ENCODE results near the gene SMYD1.

The SMYD1 gene

DNA sequence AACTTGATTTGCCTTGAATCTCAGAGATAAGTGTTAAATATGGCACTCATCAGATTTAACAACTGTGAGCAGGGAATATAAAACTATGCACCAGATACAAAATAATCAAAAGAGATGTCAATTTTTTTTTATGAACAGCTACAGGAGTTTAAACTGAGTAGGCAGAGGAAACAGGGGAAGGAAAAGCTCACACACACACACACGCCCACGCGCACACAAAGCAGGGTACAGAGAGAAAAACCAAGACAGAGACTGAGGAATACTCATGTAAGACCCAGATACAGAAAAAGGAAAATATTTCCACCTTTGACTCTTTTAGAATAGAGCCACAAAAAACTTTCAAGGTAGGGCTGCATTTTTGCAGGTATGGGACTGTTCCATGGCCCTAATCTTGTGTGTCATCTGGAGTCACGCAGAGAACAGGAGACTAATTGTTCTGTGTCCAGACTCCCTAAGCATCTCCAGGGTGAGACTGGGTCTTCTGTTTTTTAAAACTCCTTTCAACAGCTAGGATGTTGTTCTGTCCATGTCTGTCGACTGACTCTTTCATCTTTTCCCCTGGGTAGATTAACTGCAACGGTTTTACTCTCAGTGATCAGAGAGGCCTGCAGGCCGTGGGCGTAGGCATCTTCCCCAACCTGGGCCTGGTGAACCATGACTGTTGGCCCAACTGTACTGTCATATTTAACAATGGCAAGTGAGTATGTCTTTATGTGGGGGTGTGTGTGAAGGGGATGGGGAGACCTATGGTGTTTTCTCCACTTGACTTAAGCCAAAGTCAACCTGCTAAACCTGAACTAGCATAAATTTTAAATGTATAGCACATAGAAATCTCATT is 23.0 kb downstream of the SMYD1 start:
- no peaks in the 10 kb centered on the region for H3K36me3 ChIP-seq (ENCODE audit: insufficient read depth, low read length)
- H3K4me1 ChIP-seq (ENCODE audit: control insufficient read depth, insufficient read depth, low read length): no peaks in the 10 kb centered on the region
- H3K9ac ChIP-seq (ENCODE audit: low read depth, low read length): no peak overlapping the region
- H3K4me2 ChIP-seq (ENCODE audit: low read length): no peak overlapping the region
- H3K9me3 ChIP-seq (replicated peaks; ENCODE audit: low read length): no peaks in the 10 kb centered on the region
- peaks cover 24% of the 10 kb centered on the region for H3K27me3 ChIP-seq (ENCODE audit: control insufficient read depth, insufficient read depth, low read length)
- no peak overlapping the region for H3K4me3 ChIP-seq (ENCODE audit: low read length)

GRCh38 chr2:88091943-88092342 is 24.3 kb downstream of the SMYD1 start:
- H3K9me3 ChIP-seq (replicated peaks; ENCODE audit: low read length): no peaks in the 10 kb centered on the region
- peaks cover 24% of the 10 kb centered on the region for H3K27me3 ChIP-seq (ENCODE audit: control insufficient read depth, insufficient read depth, low read length)
- no peak overlapping the region for H3K4me3 ChIP-seq (ENCODE audit: low read length)
- H3K4me2 ChIP-seq (ENCODE audit: low read length): no peak overlapping the region
- H3K9ac ChIP-seq (ENCODE audit: low read depth, low read length): no peak overlapping the region
- no peaks in the 10 kb centered on the region for H3K36me3 ChIP-seq (ENCODE audit: insufficient read depth, low read length)
- H3K4me1 ChIP-seq (ENCODE audit: control insufficient read depth, insufficient read depth, low read length): no peaks in the 10 kb centered on the region

DNA sequence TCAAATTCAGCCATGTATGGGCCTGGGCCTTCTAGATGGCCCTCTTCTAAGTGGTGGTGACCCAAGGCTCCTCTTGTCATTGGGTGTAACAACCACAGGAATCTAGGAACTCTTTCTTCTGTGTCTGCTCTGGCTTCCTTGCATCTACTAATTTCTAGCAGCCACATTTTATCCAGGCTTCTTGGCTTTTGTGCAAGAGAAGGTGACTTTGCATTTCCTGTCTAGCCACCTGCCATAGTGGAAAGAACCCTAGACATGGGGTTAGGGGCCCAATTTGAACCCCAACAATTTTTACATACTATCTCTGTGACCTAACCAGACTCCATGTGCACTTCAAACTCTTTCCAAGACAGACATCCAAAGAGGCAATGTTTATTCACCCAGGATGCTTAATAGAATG is 25.1 kb downstream of the SMYD1 start:
- peaks cover 24% of the 10 kb centered on the region for H3K27me3 ChIP-seq (ENCODE audit: control insufficient read depth, insufficient read depth, low read length)
- H3K9ac ChIP-seq (ENCODE audit: low read depth, low read length): no peak overlapping the region
- H3K4me1 ChIP-seq (ENCODE audit: control insufficient read depth, insufficient read depth, low read length): no peaks in the 10 kb centered on the region
- H3K4me3 ChIP-seq (ENCODE audit: low read length): no peak overlapping the region
- no peak overlapping the region for H3K4me2 ChIP-seq (ENCODE audit: low read length)
- H3K36me3 ChIP-seq (ENCODE audit: insufficient read depth, low read length): no peaks in the 10 kb centered on the region
- H3K9me3 ChIP-seq (replicated peaks; ENCODE audit: low read length): no peaks in the 10 kb centered on the region

DNA sequence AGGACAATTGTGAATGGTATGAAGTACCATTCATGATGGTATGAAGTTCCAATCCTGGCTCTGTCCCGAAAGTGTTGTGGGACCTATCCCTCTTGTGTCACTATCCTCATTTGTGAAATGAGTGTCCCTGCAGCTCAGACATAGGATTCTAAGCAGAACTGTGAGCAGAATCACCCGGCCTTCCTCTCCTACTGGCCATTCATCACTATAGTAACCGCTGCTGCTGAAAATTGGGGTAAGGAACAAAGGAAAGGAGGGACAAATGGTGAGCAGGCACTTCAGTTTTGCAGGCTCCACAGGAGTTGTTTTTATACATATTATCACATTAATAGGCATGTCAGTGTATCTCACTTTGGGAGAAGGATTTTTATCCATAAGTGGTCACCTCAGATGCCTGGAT is 27.4 kb downstream of the SMYD1 start:
- Histone ChIP-seq H3K27me3 (ENCODE audit: control insufficient read depth, insufficient read depth, low read length) (peaks cover 24% of the 10 kb centered on the region), H3K4me1 (ENCODE audit: control insufficient read depth, insufficient read depth, low read length) (no peaks in the 10 kb centered on the region)

DNA sequence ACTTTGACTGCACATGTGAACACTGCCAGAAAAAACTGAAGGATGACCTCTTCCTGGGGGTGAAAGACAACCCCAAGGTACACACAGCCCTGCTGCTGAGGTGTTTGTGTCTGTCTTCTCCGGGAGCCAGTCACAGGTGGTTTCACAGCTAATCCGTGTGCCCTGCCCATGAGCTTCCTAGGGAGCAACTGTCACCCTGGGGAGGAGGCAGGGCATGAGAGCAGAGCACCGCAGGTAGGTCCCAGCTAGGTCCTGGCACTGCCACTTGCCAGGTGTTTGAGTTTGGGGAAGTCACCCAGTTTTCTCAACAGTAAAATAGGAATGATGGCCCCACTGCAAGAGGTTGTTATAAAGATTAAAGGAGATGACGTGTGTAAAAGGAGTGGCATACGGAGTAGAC is 29.1 kb downstream of the SMYD1 start:
- Histone ChIP-seq H3K4me1 (ENCODE audit: control insufficient read depth, insufficient read depth, low read length) (no peaks in the 10 kb centered on the region), H3K9ac (ENCODE audit: low read depth, low read length) (no peak overlapping the region), H3K4me2 (ENCODE audit: low read length) (no peak overlapping the region), H3K4me3 (ENCODE audit: low read length) (no peak overlapping the region), H3K9me3 (replicated peaks; ENCODE audit: low read length) (no peaks in the 10 kb centered on the region), H3K36me3 (ENCODE audit: insufficient read depth, low read length) (no peaks in the 10 kb centered on the region), H3K27me3 (ENCODE audit: control insufficient read depth, insufficient read depth, low read length) (peaks cover 24% of the 10 kb centered on the region)

More for the DNA sequence above, 27.4 kb downstream of the SMYD1 start:
- H3K4me2 ChIP-seq (ENCODE audit: low read length): no peak overlapping the region
- H3K36me3 ChIP-seq (ENCODE audit: insufficient read depth, low read length): no peaks in the 10 kb centered on the region
- no peaks in the 10 kb centered on the region for H3K9me3 ChIP-seq (replicated peaks; ENCODE audit: low read length)
- no peak overlapping the region for H3K4me3 ChIP-seq (ENCODE audit: low read length)
- H3K9ac ChIP-seq (ENCODE audit: low read depth, low read length): no peak overlapping the region

GRCh38 chr2:88097192-88097591 is 29.6 kb downstream of the SMYD1 start:
- no peaks in the 10 kb centered on the region for H3K4me1 ChIP-seq (ENCODE audit: control insufficient read depth, insufficient read depth, low read length)
- peaks cover 24% of the 10 kb centered on the region for H3K27me3 ChIP-seq (ENCODE audit: control insufficient read depth, insufficient read depth, low read length)
- no peaks in the 10 kb centered on the region for H3K9me3 ChIP-seq (replicated peaks; ENCODE audit: low read length)
- no peak overlapping the region for H3K4me2 ChIP-seq (ENCODE audit: low read length)
- H3K9ac ChIP-seq (ENCODE audit: low read depth, low read length): no peak overlapping the region
- H3K36me3 ChIP-seq (ENCODE audit: insufficient read depth, low read length): no peaks in the 10 kb centered on the region
- H3K4me3 ChIP-seq (ENCODE audit: low read length): no peak overlapping the region

GRCh38 chr2:88097891-88098557 is 30.4 kb downstream of the SMYD1 start:
- no peaks in the 10 kb centered on the region for H3K36me3 ChIP-seq (ENCODE audit: insufficient read depth, low read length)
- H3K9ac ChIP-seq (ENCODE audit: low read depth, low read length): no peak overlapping the region
- H3K4me1 ChIP-seq (ENCODE audit: control insufficient read depth, insufficient read depth, low read length): no peaks in the 10 kb centered on the region
- H3K9me3 ChIP-seq (replicated peaks; ENCODE audit: low read length): no peaks in the 10 kb centered on the region
- H3K4me2 ChIP-seq (ENCODE audit: low read length): no peak overlapping the region
- peaks cover 21% of the 10 kb centered on the region for H3K27me3 ChIP-seq (ENCODE audit: control insufficient read depth, insufficient read depth, low read length)
- H3K4me3 ChIP-seq (ENCODE audit: low read length): no peak overlapping the region

DNA sequence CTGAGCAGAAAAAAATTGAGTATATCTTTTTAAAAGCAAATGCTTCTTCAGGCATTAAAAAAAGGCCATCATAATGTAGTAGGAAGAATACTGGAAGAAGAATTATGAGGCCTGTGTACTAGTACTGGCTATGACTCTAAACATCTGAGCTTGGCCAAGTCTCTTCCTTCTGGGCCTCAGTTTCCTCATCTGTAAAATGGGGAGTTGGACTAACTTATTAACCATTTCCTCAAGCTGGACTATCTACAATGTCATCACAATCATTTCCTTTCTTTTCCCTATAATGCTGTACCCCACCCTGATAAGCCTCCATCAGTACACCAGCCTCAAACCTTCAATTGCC is 30.9 kb downstream of the SMYD1 start:
- Histone ChIP-seq H3K9me3 (replicated peaks; ENCODE audit: low read length) (no peaks in the 10 kb centered on the region), H3K36me3 (ENCODE audit: insufficient read depth, low read length) (no peaks in the 10 kb centered on the region), H3K9ac (ENCODE audit: low read depth, low read length) (no peak overlapping the region), H3K4me1 (ENCODE audit: control insufficient read depth, insufficient read depth, low read length) (no peaks in the 10 kb centered on the region), H3K4me2 (ENCODE audit: low read length) (no peak overlapping the region), H3K4me3 (ENCODE audit: low read length) (no peak overlapping the region), H3K27me3 (ENCODE audit: control insufficient read depth, insufficient read depth, low read length) (peaks cover 16% of the 10 kb centered on the region)

DNA sequence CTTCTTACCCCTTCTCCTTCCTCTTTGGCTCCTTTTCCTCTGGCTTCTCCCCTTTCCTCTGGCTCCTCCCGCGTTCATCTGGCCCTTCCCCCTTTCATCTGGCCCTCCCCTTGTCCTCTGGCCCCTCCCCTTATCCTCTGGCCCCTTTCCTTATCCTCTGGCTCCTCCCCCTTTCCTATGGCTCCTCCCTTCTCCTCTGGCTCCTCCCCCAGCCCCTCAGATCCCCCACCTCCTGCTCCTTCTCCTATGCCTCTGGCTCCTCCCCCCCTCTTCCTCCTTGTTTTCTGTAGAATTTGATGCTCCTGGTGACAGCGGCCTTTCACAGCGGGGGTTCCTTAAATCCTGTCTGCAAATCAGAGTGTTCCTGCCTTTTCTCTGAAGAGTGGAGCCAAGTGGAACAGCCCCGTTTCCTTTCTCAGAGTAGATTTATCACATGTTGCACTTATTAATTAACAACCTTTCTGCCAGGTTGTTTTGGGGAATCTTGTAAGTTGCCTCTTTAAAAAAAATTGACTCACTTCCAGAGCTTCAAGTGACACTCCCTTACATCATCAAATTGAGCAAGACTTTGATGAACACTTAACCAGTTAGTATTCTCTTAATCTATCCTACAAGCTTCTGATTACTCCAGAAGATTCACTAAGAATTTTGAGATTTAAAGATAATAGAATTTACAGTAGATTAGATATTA is 32.3 kb downstream of the SMYD1 start:
- Histone ChIP-seq H3K9ac (ENCODE audit: low read depth, low read length) (no peak overlapping the region), H3K9me3 (replicated peaks; ENCODE audit: low read length) (no peaks in the 10 kb centered on the region), H3K36me3 (ENCODE audit: insufficient read depth, low read length) (no peaks in the 10 kb centered on the region), H3K4me3 (ENCODE audit: low read length) (no peak overlapping the region), H3K4me2 (ENCODE audit: low read length) (no peak overlapping the region), H3K4me1 (ENCODE audit: control insufficient read depth, insufficient read depth, low read length) (no peaks in the 10 kb centered on the region), H3K27me3 (ENCODE audit: control insufficient read depth, insufficient read depth, low read length) (peaks cover 8% of the 10 kb centered on the region)

DNA sequence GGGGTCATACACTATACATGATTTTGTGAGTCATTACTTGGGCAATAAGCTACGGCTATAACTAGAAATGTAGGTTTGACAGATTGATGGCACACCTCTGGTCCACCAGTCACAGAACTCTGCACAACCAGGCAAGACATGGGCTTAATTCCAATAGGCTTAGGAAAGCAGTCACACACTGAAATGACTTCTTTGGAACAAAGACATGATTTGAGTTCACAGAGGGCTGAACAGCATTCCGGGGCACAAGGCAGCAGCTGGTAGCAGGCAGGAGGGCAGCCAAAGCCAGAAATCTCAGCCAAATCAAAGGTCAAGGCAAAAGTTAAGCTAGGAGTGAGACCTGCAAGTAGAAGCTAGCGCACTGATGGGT is 32.8 kb downstream of the SMYD1 start:
- H3K4me3 ChIP-seq (ENCODE audit: low read length): no peak overlapping the region
- H3K4me2 ChIP-seq (ENCODE audit: low read length): no peak overlapping the region
- H3K4me1 ChIP-seq (ENCODE audit: control insufficient read depth, insufficient read depth, low read length): no peaks in the 10 kb centered on the region
- no peaks in the 10 kb centered on the region for H3K36me3 ChIP-seq (ENCODE audit: insufficient read depth, low read length)
- peaks cover 5% of the 10 kb centered on the region for H3K27me3 ChIP-seq (ENCODE audit: control insufficient read depth, insufficient read depth, low read length)
- no peaks in the 10 kb centered on the region for H3K9me3 ChIP-seq (replicated peaks; ENCODE audit: low read length)
- H3K9ac ChIP-seq (ENCODE audit: low read depth, low read length): no peak overlapping the region

- Histone ChIP-seq H3K27me3 (ENCODE audit: control insufficient read depth, insufficient read depth, low read length) (peaks cover 4% of the 10 kb centered on the region), H3K4me2 (ENCODE audit: low read length) (no peak overlapping the region), H3K9me3 (replicated peaks; ENCODE audit: low read length) (no peaks in the 10 kb centered on the region), H3K4me3 (ENCODE audit: low read length) (no peak overlapping the region), H3K9ac (ENCODE audit: low read depth, low read length) (no peak overlapping the region), H3K36me3 (ENCODE audit: insufficient read depth, low read length) (no peaks in the 10 kb centered on the region), H3K4me1 (ENCODE audit: control insufficient read depth, insufficient read depth, low read length) (no peaks in the 10 kb centered on the region)
Measured at GRCh38 chr2:88108796-88109195, 41.2 kb downstream of the SMYD1 start.
